Measurements from ENCODE around the gene EFNA5. TPM values are rescaled to one million over a fixed set of nuclear protein-coding genes. Genes with fewer than 3 reads are reported as not detected.

Gene EFNA5
- total RNA-seq, result 2.2 TPM

DNA sequence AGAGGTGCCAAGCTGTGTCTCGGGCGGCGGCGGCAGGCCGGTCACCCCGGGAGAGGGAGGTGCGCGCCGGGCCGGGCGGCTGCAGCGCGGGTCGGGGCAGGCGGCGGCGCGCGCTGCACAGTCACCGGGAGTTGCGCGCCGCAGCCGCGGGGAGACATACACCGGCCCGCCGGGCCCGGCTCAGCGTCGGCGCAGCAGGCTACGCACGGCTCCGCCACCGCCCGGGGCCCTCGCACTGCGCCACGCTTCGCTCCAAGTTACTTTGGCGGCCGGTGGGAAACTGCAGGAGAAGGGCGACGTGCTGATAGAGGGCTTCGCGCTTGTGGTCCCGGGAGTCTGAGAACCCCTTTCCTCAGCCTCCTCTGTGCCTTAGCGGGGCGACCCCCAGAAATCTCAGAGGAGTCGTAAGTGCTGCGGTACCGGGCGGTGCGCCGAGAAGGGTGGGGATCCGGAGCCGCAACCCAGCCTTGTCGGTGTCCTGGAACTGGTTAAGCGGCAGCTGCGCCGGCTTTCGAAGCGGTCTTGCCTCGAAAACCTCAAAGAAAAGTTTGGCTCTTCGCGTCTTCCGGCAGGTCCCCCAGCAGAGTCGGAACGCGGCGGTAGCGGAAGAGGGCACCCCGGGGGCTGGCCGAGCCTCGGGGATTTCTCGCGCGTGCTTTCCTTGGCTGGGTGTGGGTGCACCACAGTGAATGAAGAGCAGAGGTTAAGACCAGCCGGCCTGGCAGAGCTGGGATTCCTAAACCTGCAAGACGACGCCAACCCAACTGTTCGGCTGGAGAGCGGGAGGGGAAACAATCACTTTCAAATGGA lies at the start of gene EFNA5:
Gene EFNA5 (minus strand): TSS at position 6 of the 810 bp plus-strand sequence.
- Histone ChIP-seq H3K27ac (peak within 1 kb of the TSS; percentile 82 to 89), H3K36me3 (no peaks in the 10 kb centered on the region), H3K27me3 (no peaks in the 10 kb centered on the region), H3K9me3 (no peaks in the 10 kb centered on the region), H3K4me1 (no peaks in the 10 kb centered on the region), H3K4me3 (peak within 1 kb of the TSS; percentile 56 to 78)
- TF ChIP-seq, protein P1, sequence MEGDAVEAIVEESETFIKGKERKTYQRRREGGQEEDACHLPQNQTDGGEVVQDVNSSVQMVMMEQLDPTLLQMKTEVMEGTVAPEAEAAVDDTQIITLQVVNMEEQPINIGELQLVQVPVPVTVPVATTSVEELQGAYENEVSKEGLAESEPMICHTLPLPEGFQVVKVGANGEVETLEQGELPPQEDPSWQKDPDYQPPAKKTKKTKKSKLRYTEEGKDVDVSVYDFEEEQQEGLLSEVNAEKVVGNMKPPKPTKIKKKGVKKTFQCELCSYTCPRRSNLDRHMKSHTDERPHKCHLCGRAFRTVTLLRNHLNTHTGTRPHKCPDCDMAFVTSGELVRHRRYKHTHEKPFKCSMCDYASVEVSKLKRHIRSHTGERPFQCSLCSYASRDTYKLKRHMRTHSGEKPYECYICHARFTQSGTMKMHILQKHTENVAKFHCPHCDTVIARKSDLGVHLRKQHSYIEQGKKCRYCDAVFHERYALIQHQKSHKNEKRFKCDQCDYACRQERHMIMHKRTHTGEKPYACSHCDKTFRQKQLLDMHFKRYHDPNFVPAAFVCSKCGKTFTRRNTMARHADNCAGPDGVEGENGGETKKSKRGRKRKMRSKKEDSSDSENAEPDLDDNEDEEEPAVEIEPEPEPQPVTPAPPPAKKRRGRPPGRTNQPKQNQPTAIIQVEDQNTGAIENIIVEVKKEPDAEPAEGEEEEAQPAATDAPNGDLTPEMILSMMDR (IDR thresholded peaks at IDR 0.05), result no peak
- peak in 1 of 2 donors; percentile 69 for DNase-seq (ENCODE audit: low spot score in 2 of 2)
- intact Hi-C loops (cut with DNase I), result loop anchor here (1.0 to 5.0 kb wide), 8 partner anchors 79 to 711 kb away; partner anchors contain the start of gene FBXL17

DNA sequence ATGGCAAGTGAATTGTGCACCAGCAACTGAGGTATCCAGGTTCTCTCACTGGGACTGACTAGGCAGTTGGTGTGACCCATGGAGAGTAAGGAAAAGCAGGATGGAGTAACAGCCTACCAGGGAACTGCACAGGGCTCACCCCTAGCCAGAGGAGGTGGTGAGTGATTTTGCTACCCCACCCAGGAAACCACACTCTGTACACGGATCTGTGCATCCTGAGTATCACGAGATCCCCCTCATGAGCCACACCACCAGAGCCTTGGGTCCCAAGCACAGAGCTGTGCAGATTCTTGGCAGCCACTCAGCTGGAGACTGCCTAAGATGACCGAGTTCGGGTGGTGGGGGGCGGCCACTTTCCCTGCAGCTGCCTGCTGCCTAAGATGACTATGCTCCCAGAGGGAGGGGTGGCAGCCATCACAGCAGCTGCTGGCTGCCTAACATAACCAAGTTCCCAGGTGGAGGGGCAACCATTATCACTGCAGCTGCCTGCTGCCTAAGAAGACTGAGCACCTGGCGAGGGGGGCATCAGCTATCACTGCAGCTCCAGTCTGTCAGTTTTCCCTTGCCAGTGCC lies 48.4 kb upstream of the EFNA5 start:
- no peaks in the 10 kb centered on the region for H3K4me1 ChIP-seq
- no peak overlapping the region for H3K4me3 ChIP-seq
- DNase-seq (ENCODE audit: low spot score in 2 of 2), result no peak
- no peak overlapping the region for H3K27ac ChIP-seq
- H3K36me3 ChIP-seq, result no peaks in the 10 kb centered on the region
- TF ChIP-seq, protein P1 (IDR thresholded peaks at IDR 0.05), result no peak
- no peaks in the 10 kb centered on the region for H3K27me3 ChIP-seq
- intact Hi-C loops (cut with DNase I), result no loop called here
- H3K9me3 ChIP-seq, result peaks cover 0 to 9% of the 10 kb centered on the region in 2 donors

DNA sequence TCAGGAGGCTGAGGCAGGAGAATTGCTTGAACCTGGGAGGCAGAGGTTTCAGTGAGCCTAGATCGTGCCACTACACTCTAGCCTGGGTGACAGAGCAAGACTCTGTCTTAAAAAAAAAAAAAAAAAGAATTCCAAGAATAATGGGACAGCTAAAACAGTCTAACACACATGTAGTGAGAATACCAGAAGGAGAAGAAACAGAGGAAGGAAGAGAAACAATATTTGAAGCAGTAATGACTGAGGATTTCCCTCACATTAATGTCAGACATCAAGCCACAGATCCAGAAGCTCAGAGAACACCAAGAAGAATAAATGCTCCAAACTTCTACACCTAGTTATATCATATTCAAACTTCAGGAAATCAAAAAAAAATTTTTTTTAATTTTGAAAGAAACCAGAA lies 47.1 kb upstream of the EFNA5 start:
- H3K36me3 ChIP-seq, result no peaks in the 10 kb centered on the region
- intact Hi-C loops (cut with DNase I), result no loop called here

DNA sequence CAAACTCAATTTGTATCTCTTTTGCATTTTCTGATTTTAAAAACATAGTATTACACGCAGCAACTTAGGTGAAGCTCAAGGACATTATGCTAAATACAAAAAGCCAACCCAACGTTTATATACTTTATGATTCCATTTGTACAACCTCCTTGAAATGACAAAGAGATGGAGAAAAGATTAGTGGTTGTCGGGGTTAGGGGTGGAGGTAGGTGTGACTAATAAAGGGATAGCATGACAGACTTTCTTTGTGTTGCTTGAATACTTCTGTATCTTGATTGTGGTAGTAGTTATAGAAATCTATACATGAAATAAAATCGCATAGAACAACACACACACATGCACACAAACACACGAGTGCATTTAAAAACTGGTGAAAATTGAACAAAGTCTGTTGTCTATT lies 42.5 kb upstream of the EFNA5 start:
- Histone ChIP-seq H3K4me1 (no peaks in the 10 kb centered on the region), H3K27ac (no peak overlapping the region), H3K27me3 (no peaks in the 10 kb centered on the region), H3K4me3 (no peak overlapping the region), H3K36me3 (no peaks in the 10 kb centered on the region), H3K9me3 (peaks cover 0 to 9% of the 10 kb centered on the region in 2 donors)
- DNase-seq (ENCODE audit: low spot score in 2 of 2), result no peak
- intact Hi-C loops (cut with DNase I), result no loop called here
- TF ChIP-seq, protein P1 (IDR thresholded peaks at IDR 0.05), result no peak

More for the DNA sequence above, 47.1 kb upstream of the EFNA5 start:
- DNase-seq (ENCODE audit: low spot score in 2 of 2), result no peak
- Histone ChIP-seq H3K9me3 (peaks cover 0 to 9% of the 10 kb centered on the region in 2 donors), H3K4me3 (no peak overlapping the region), H3K4me1 (no peaks in the 10 kb centered on the region), H3K27ac (no peak overlapping the region), H3K27me3 (no peaks in the 10 kb centered on the region)
- TF ChIP-seq, protein P1 (IDR thresholded peaks at IDR 0.05), result no peak

DNA sequence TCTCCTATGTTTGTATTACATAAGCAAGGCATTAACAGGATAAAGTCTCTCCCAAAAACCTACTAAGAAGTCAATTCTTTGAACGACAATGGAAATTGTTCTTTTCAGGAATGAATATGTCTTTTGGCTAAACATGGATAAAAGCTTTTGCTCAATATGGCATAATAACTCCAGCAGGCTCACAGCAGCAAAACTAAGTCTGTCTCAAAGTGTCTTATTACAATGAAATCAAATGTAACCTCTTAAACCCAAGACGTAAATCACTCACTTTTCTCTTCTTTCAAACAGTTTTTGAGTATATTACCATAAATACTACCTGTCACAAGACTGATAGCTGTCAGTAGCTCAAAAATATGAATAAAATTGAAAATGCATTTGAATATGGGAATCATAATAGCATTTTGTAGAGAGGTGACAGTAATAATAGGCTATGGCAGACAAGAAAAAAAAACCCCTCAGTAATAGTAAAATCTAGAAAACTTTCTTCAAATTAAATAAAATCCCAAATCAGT lies 41.7 kb upstream of the EFNA5 start:
- intact Hi-C loops (cut with DNase I), result no loop called here

More for the DNA sequence above, 41.7 kb upstream of the EFNA5 start:
- Histone ChIP-seq H3K4me1 (no peaks in the 10 kb centered on the region), H3K36me3 (no peaks in the 10 kb centered on the region), H3K9me3 (peaks cover 0 to 3% of the 10 kb centered on the region in 2 donors), H3K4me3 (no peak overlapping the region), H3K27ac (no peak overlapping the region), H3K27me3 (no peaks in the 10 kb centered on the region)
- TF ChIP-seq, protein P1 (IDR thresholded peaks at IDR 0.05), result no peak
- DNase-seq (ENCODE audit: low spot score in 2 of 2), result no peak
